GM19193 (cell line): ENCODE results near the gene GCH1.

Experiments
- POLR2A ChIP-seq: IDR thresholded peaks from 4 replicates; pipeline ENCODE4 v1.6.1; 2011; ENCODE audit not compliant: insufficient read depth, insufficient read length; ENCODE audit errors: extremely low read depth

The GCH1 gene

GRCh38 chr14:54804538-54805041 lies 98.0 kb downstream of the GCH1 start:
- TF ChIP-seq POLR2A, result no peak

- TF ChIP-seq POLR2A, result no peak
These were observed 98.6 kb downstream of the GCH1 start for GRCh38 chr14:54803926-54804537.

GRCh38 chr14:54803396-54803795 lies 99.2 kb downstream of the GCH1 start:
- TF ChIP-seq POLR2A, result no peak

- TF ChIP-seq POLR2A, result no peak
These were observed 104.0 kb downstream of the GCH1 start for GRCh38 chr14:54798465-54799124.

DNA sequence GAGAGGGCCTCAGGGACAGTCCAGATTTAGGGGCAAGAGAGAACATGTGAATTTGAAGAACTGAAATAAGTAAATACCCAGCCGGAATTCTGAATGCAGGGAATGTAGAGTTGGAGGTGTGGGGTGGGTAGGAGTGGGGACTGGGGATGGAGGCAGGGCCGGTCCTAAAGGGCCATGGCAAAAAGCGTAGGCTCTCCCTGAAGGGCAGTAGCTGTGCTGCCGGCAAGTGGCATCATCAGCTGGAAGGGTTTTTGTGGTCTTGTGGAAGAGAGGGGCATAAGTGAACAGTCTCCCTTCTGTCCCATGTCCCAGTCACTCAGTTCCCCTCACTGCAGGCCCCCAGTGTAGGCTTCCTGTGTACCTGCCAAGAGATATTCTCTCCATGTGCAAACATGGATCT lies 104.6 kb downstream of the GCH1 start:
- no peak for TF ChIP-seq POLR2A

- no peak for TF ChIP-seq POLR2A
These were observed 105.1 kb downstream of the GCH1 start for GRCh38 chr14:54797556-54797955.

- TF ChIP-seq POLR2A, result no peak
These were observed 105.7 kb downstream of the GCH1 start for GRCh38 chr14:54796961-54797360.

- no peak for TF ChIP-seq POLR2A
These were observed 107.8 kb downstream of the GCH1 start for GRCh38 chr14:54794796-54795195.

- no peak for TF ChIP-seq POLR2A
These were observed 108.5 kb downstream of the GCH1 start for GRCh38 chr14:54794159-54794558.

DNA sequence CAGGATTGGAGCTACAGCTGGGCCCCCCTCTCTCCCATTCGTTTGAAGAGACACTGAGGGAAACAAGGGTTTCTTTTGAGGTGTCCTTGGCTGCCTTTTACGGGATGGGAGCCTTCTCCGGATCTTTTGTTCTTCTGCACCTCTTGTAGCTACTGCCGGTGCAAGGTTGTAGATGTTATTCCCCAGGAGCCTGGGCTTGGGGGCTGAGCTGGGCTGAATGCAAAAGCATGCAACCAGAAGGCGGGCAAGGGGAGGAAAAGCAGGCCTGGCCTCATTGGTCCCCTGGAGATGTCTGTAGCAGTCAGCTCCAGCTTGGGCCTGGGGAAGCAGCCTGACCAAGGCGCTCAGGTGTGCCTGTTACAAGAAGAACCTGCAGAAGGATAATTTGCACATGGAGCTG lies 110.3 kb downstream of the GCH1 start:
- no peak for TF ChIP-seq POLR2A
